Transverse colon (tissue), 4 donors: ENCODE measurements around the gene EHMT1. TPM values are rescaled to one million over a fixed set of nuclear protein-coding genes. Genes with fewer than 3 reads are reported as not detected.
"Not testable (repeated sequence)": the region's sequence is repeated elsewhere in the genome, so short reads cannot be mapped to it uniquely, and the experiment has no call there.

ENCODE experiments used
- DNase-seq: peaks from one replicate; pipeline ENCODE4 v3.0.0-alpha.2; 2019
- H3K27ac ChIP-seq, 4 donors: fragments of 200-600 bp; sonication (generic); 2 replicates each; pipeline ENCODE4 v1.5.1; 2016 to 2018; ENCODE audit warnings: inconsistent platforms in 4 of 4
- H3K27me3 ChIP-seq: fragments of 200-600 bp; sonication (generic); 2 replicates; pipeline ENCODE4 v1.5.1; 2017; ENCODE audit warnings: inconsistent platforms
- H3K36me3 ChIP-seq, 4 donors: fragments of 200-600 bp; sonication (generic); 2 replicates each; pipeline ENCODE4 v1.5.1; 2017 to 2019; ENCODE audit warnings: inconsistent platforms in 4 of 4
- H3K4me1 ChIP-seq, 4 donors: fragments of 200-600 bp; sonication (generic); 2 replicates each; pipeline ENCODE4 v1.5.1; 2017 to 2020; ENCODE audit warnings: inconsistent platforms in 4 of 4
- H3K4me3 ChIP-seq, 4 donors: fragments of 200-600 bp; sonication (generic); 1 replicate in 1 of 4; 2 replicates in 3 of 4; pipeline versions ENCODE4 v1.5.1 to v1.6.1; 2017 to 2019; ENCODE audit warnings: inconsistent platforms in 4 of 4
- H3K9me3 ChIP-seq, 2 donors: fragments of 200-600 bp; sonication (generic); 2 replicates each; pipeline ENCODE4 v1.5.1; 2017 to 2019; ENCODE audit warnings: inconsistent platforms in 2 of 2
- CTCF ChIP-seq, 5 experiments: fragments of 200-600 bp in 3 of 5; fragments of 450-650 bp in 2 of 5; sonication (generic) in 3 of 5; IDR thresholded peaks; 1 replicate in 2 of 5; 2 replicates in 3 of 5; pipeline ENCODE4 v1.5.1; 2016 to 2017; ENCODE audit warnings: antibody characterized with exemption in 5 of 5, inconsistent platforms in 3 of 5, mild to moderate bottlenecking in 2 of 5, moderate library complexity in 1 of 5
- EP300 ChIP-seq: sonication (generic); formaldehyde crosslinking; IDR thresholded peaks from one replicate; pipeline ENCODE4 v1.6.1; 2017; ENCODE audit warnings: antibody characterized with exemption, low read depth
- POLR2A ChIP-seq: fragments of 450-650 bp; IDR thresholded peaks from one replicate; pipeline ENCODE4 v1.6.1; 2016; ENCODE audit warnings: antibody characterized with exemption, mild to moderate bottlenecking, moderate library complexity
- POLR2AphosphoS5 ChIP-seq, 3 donors: sonication (generic); formaldehyde crosslinking; IDR thresholded peaks; one replicate each; pipeline ENCODE4 v1.6.1; 2016; ENCODE audit warnings: antibody characterized with exemption in 3 of 3
- WGBS, 2 donors: methylation state at CpG; one replicate each; pipeline ENCODE4 v1.1.5; 2018; ENCODE audit warnings: low coverage in 1 of 2; 5-methylcytosine and 5-hydroxymethylcytosine counted together
- in situ Hi-C, 4 donors: fragments of 200-750 bp; cut with MboI; loops; one replicate each; pipeline versions ENCODE4 v1.15.0 to v1.15.1; 2017; ENCODE audit warnings: low sequenced_read_pairs in 3 of 4, low pct_ligation_motif_present in 1 of 4, low pct_unique_long_range_greater_than_20kb in 1 of 4
- intact Hi-C: fragments of 100-400 bp; cut with DNase I; formaldehyde crosslinking; loops from one replicate; pipeline ENCODE4 v1.15.1; 2023; ENCODE audit warnings: low total_unique reads
- total RNA-seq, 4 donors: library from RNA; depleted of rRNA; stranded (reverse); fragments of >200 nt; gene quantifications; one replicate each; pipeline ENCODE4 v1.1.0, GENCODE V29; 2016

Gene EHMT1
- total RNA-seq, 4 donors from 2014 or later = 93.8 to 184 (median 139) TPM

GRCh38 chr9:137880976-137881530, 262.2 kb downstream of the EHMT1 start:
- H3K4me1 ChIP-seq = peaks cover 0 to 7% (median 3%) of the 10 kb centered on the region in 4 donors
- no peak for DNase-seq
- 71% methylated on average over 10 of the region's 10 CpGs; no CpG with 5 or more reads in 1 of the 2 donors for WGBS, 2 donors
- no peak for TF ChIP-seq POLR2AphosphoS5 (IDR thresholded peaks at IDR 0.05)
- no peak for TF ChIP-seq CTCF (IDR thresholded peaks at IDR 0.05)
- TF ChIP-seq EP300 = no peak
- no peak for TF ChIP-seq POLR2A
- H3K36me3 ChIP-seq = no peaks in the 10 kb centered on the region
- in situ Hi-C loops (no loop called here), intact Hi-C loops (no loop called here)
- no peak overlapping the region for H3K4me3 ChIP-seq
- no peaks in the 10 kb centered on the region for H3K9me3 ChIP-seq
- no peak overlapping the region for H3K27ac ChIP-seq
- H3K27me3 ChIP-seq = peaks cover 45% of the 10 kb centered on the region

GRCh38 chr9:137881591-137882505, 263.0 kb downstream of the EHMT1 start:
- WGBS, 2 donors = 65% methylated on average over 19 of the region's 19 CpGs; no CpG with 5 or more reads in 1 of the 2 donors
- intact Hi-C loops = no loop called here

GRCh38 chr9:137882506-137882821, 263.7 kb downstream of the EHMT1 start:
- Histone ChIP-seq H3K27ac (no peak overlapping the region), H3K27me3 (peaks cover 31% of the 10 kb centered on the region), H3K36me3 (no peaks in the 10 kb centered on the region), H3K4me3 (no peak overlapping the region), H3K4me1 (peaks cover 0 to 7% (median 3%) of the 10 kb centered on the region in 4 donors), H3K9me3 (no peaks in the 10 kb centered on the region)
- intact Hi-C loops = no loop called here
- TF ChIP-seq POLR2AphosphoS5 (IDR thresholded peaks at IDR 0.05) (no peak), POLR2A (no peak), EP300 (no peak), CTCF (IDR thresholded peaks at IDR 0.05) (no peak)
- in situ Hi-C loops = no loop called here
- WGBS, 2 donors = 85% methylated on average over 10 of the region's 10 CpGs; no CpG with 5 or more reads in 1 of the 2 donors
- no peak for DNase-seq

More at GRCh38 chr9:137881591-137882505, 263.0 kb downstream of the EHMT1 start:
- no peaks in the 10 kb centered on the region for H3K9me3 ChIP-seq
- no peak for TF ChIP-seq POLR2AphosphoS5 (IDR thresholded peaks at IDR 0.05)
- no peak for TF ChIP-seq POLR2A
- no peak for TF ChIP-seq EP300
- no peak for TF ChIP-seq CTCF (IDR thresholded peaks at IDR 0.05)
- no peak overlapping the region for H3K27ac ChIP-seq
- in situ Hi-C loops = no loop called here
- peaks cover 37% of the 10 kb centered on the region for H3K27me3 ChIP-seq
- DNase-seq = no peak
- no peaks in the 10 kb centered on the region for H3K36me3 ChIP-seq
- peaks cover 0 to 7% (median 3%) of the 10 kb centered on the region in 4 donors for H3K4me1 ChIP-seq
- no peak overlapping the region for H3K4me3 ChIP-seq

- H3K4me3 ChIP-seq, intact Hi-C loops, DNase-seq, in situ Hi-C loops, H3K27ac ChIP-seq, H3K9me3 ChIP-seq, H3K4me1 ChIP-seq, H3K36me3 ChIP-seq: not testable (repeated sequence)
- WGBS, 2 donors = 83% methylated on average over 2 of the region's 6 CpGs; no CpG with 5 or more reads in 1 of the 2 donors
- peaks cover 19% of the 10 kb centered on the region for H3K27me3 ChIP-seq
Measured at GRCh38 chr9:137883977-137884376, 265.2 kb downstream of the EHMT1 start.

- H3K27ac ChIP-seq, DNase-seq, H3K4me1 ChIP-seq, H3K9me3 ChIP-seq, intact Hi-C loops, in situ Hi-C loops, H3K36me3 ChIP-seq, H3K4me3 ChIP-seq: not testable (repeated sequence)
- 28% methylated on average over 6 of the region's 7 CpGs; no CpG with 5 or more reads in 1 of the 2 donors for WGBS, 2 donors
- peaks cover 14% of the 10 kb centered on the region for H3K27me3 ChIP-seq
Measured at GRCh38 chr9:137884547-137884946, 265.7 kb downstream of the EHMT1 start.

GRCh38 chr9:137885121-137885520, 266.3 kb downstream of the EHMT1 start:
- H3K9me3 ChIP-seq, intact Hi-C loops, H3K27ac ChIP-seq, H3K36me3 ChIP-seq, DNase-seq, H3K4me1 ChIP-seq, H3K27me3 ChIP-seq, H3K4me3 ChIP-seq, in situ Hi-C loops: not testable (repeated sequence)
- 87% methylated on average over 8 of the region's 12 CpGs; no CpG with 5 or more reads in 1 of the 2 donors for WGBS, 2 donors
